GM13976 (cell line): ENCODE measurements around the gene LY86.

ENCODE experiments used
- DNase-seq: peaks from one replicate; pipeline ENCODE4 v3.0.0; 2012; ENCODE audit warnings: low spot score
- CTCF ChIP-seq: IDR thresholded peaks from 2 replicates; pipeline ENCODE4 v1.5.1; 2012; ENCODE audit warnings: borderline replicate concordance, mild to moderate bottlenecking; ENCODE audit not compliant: insufficient read depth; ENCODE audit errors: extremely low read depth, missing control alignments, control extremely low read depth
- in situ Hi-C: fragments of 300-500 bp; cut with MboI; formaldehyde crosslinking; loops from one replicate; pipeline ENCODE4 v1.12.0; 2022; ENCODE audit warnings: low sequenced_read_pairs, mixed read lengths, inconsistent platforms; ENCODE audit not compliant: unreplicated experiment

Gene LY86

GRCh38 chr6:6560909-6561308, 27.6 kb upstream of the LY86 start:
- in situ Hi-C loops, result no loop called here
- DNase-seq, result no peak
- no peak for TF ChIP-seq CTCF

GRCh38 chr6:6564154-6564553, 24.4 kb upstream of the LY86 start:
- DNase-seq, result no peak
- in situ Hi-C loops, result no loop called here
- TF ChIP-seq CTCF, result no peak

GRCh38 chr6:6565069-6565468, 23.5 kb upstream of the LY86 start:
- TF ChIP-seq CTCF, result no peak
- in situ Hi-C loops, result no loop called here
- no peak for DNase-seq

- in situ Hi-C loops, result no loop called here
- TF ChIP-seq CTCF, result no peak
- DNase-seq, result no peak
Observed at GRCh38 chr6:6565488-6565887, 23.0 kb upstream of the LY86 start.

GRCh38 chr6:6566766-6567165, 21.8 kb upstream of the LY86 start:
- no peak for TF ChIP-seq CTCF
- in situ Hi-C loops, result no loop called here
- DNase-seq, result no peak

- no peak for TF ChIP-seq CTCF
- DNase-seq, result no peak
- in situ Hi-C loops, result no loop called here
Observed at GRCh38 chr6:6569096-6569810, 19.3 kb upstream of the LY86 start.
